ENCODE measurements around the gene CCDC169. TPM values are rescaled to one million over a fixed set of nuclear protein-coding genes. Genes with fewer than 3 reads are reported as not detected.

The CCDC169 gene
- total RNA-seq, 1 experiment from 2014 or later: 36.8 TPM

DNA sequence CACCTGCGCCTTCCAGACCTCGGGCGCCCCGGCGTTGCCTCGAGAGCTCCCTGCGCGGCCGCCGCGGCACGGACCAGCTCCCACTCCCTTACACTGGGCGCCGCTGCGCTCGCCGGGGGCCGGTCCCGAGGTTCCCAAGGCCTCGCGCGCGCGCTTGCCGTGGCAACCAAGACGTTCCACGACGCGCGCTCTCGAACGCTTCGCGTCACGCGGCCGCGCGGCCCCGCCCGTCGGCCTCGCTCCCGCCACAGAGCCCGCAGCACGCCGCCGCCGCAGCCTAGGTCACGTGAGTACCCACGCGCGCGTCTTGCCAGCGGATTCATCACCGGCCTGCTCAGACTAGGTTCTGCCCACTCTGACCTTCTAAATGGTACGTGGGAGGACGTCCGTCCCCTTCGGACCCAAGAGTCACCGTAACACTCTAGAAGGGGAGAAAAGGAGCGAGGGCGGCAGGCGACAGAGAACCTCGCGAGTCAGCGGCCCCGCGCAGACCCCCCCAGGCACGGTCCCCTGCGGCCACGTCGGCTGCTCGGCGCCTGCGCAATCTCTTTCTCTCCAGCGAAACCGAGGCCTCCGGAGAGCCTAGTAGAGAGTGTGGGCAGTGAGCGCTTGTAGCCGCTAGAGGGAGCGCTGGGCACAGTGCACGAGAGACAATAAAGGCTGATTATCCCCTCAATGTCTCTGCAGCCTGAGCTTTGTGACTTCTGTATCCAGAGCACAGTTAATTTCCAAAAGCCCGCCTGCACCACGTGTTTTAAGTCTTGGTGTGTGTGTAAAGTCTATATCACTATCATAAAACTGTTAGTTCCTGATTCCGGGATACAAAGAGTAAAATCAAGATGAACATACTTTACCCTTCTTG lies 48.8 kb upstream of the CCDC169 start, which contains the start of gene SPART (continued):
- TF ChIP-seq, protein P1, sequence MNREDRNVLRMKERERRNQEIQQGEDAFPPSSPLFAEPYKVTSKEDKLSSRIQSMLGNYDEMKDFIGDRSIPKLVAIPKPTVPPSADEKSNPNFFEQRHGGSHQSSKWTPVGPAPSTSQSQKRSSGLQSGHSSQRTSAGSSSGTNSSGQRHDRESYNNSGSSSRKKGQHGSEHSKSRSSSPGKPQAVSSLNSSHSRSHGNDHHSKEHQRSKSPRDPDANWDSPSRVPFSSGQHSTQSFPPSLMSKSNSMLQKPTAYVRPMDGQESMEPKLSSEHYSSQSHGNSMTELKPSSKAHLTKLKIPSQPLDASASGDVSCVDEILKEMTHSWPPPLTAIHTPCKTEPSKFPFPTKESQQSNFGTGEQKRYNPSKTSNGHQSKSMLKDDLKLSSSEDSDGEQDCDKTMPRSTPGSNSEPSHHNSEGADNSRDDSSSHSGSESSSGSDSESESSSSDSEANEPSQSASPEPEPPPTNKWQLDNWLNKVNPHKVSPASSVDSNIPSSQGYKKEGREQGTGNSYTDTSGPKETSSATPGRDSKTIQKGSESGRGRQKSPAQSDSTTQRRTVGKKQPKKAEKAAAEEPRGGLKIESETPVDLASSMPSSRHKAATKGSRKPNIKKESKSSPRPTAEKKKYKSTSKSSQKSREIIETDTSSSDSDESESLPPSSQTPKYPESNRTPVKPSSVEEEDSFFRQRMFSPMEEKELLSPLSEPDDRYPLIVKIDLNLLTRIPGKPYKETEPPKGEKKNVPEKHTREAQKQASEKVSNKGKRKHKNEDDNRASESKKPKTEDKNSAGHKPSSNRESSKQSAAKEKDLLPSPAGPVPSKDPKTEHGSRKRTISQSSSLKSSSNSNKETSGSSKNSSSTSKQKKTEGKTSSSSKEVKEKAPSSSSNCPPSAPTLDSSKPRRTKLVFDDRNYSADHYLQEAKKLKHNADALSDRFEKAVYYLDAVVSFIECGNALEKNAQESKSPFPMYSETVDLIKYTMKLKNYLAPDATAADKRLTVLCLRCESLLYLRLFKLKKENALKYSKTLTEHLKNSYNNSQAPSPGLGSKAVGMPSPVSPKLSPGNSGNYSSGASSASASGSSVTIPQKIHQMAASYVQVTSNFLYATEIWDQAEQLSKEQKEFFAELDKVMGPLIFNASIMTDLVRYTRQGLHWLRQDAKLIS (CRISPR knock-in tag; IDR thresholded peaks at IDR 0.05; ENCODE audit: borderline replicate concordance): no peak; the same call in 1 of the 2 replicates
- TF ChIP-seq MYBL2 (CRISPR knock-in tag; IDR thresholded peaks at IDR 0.05) (no peak; the same call in 1 of the 2 replicates), ATF6 (CRISPR knock-in tag; IDR thresholded peaks at IDR 0.05) (no peak), GRHL2 (CRISPR knock-in tag; IDR thresholded peaks at IDR 0.05; ENCODE audit: insufficient replicate concordance, severe bottlenecking) (no peak), ZNF512 (CRISPR knock-in tag; IDR thresholded peaks at IDR 0.05; ENCODE audit: borderline replicate concordance) (no peak), IRF2 (CRISPR knock-in tag; IDR thresholded peaks at IDR 0.05; ENCODE audit: borderline replicate concordance, low read depth) (no peak), SP1 (CRISPR knock-in tag; conservative IDR thresholded peaks at IDR 0.05) (0 out of 2 replicates have a peak, but pooled peaks have one; percentile 8), ZNF121 (CRISPR knock-in tag; IDR thresholded peaks at IDR 0.05) (no peak), TEAD4 (CRISPR knock-in tag; IDR thresholded peaks at IDR 0.05) (no peak), SOX15 (CRISPR knock-in tag; IDR thresholded peaks at IDR 0.05) (no peak), ZNF138 (CRISPR knock-in tag; conservative IDR thresholded peaks at IDR 0.05) (peak; percentile 67; the same call in 1 of the 2 replicates), FOXJ3 (CRISPR knock-in tag; IDR thresholded peaks at IDR 0.05; ENCODE audit: borderline replicate concordance) (no peak), FOXP1 (CRISPR knock-in tag; IDR thresholded peaks at IDR 0.05; ENCODE audit: borderline replicate concordance) (peak; percentile 44; the same call in 1 of the 2 replicates), PREB (CRISPR knock-in tag; IDR thresholded peaks at IDR 0.05; ENCODE audit: borderline replicate concordance) (no peak), OVOL2 (CRISPR knock-in tag; IDR thresholded peaks at IDR 0.05; ENCODE audit: borderline replicate concordance) (no peak), CBFB (CRISPR knock-in tag; IDR thresholded peaks at IDR 0.05; ENCODE audit: low read depth) (0 out of 2 replicates have a peak, but pooled peaks have one; percentile 65), SMAD4 (CRISPR knock-in tag; IDR thresholded peaks at IDR 0.05) (no peak)
- TF ChIP-seq, protein P2, sequence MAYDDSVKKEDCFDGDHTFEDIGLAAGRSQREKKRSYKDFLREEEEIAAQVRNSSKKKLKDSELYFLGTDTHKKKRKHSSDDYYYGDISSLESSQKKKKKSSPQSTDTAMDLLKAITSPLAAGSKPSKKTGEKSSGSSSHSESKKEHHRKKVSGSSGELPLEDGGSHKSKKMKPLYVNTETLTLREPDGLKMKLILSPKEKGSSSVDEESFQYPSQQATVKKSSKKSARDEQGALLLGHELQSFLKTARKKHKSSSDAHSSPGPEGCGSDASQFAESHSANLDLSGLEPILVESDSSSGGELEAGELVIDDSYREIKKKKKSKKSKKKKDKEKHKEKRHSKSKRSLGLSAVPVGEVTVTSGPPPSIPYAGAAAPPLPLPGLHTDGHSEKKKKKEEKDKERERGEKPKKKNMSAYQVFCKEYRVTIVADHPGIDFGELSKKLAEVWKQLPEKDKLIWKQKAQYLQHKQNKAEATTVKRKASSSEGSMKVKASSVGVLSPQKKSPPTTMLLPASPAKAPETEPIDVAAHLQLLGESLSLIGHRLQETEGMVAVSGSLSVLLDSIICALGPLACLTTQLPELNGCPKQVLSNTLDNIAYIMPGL (CRISPR knock-in tag; IDR thresholded peaks at IDR 0.05): peak; percentile 69
- TF ChIP-seq, protein P3, sequence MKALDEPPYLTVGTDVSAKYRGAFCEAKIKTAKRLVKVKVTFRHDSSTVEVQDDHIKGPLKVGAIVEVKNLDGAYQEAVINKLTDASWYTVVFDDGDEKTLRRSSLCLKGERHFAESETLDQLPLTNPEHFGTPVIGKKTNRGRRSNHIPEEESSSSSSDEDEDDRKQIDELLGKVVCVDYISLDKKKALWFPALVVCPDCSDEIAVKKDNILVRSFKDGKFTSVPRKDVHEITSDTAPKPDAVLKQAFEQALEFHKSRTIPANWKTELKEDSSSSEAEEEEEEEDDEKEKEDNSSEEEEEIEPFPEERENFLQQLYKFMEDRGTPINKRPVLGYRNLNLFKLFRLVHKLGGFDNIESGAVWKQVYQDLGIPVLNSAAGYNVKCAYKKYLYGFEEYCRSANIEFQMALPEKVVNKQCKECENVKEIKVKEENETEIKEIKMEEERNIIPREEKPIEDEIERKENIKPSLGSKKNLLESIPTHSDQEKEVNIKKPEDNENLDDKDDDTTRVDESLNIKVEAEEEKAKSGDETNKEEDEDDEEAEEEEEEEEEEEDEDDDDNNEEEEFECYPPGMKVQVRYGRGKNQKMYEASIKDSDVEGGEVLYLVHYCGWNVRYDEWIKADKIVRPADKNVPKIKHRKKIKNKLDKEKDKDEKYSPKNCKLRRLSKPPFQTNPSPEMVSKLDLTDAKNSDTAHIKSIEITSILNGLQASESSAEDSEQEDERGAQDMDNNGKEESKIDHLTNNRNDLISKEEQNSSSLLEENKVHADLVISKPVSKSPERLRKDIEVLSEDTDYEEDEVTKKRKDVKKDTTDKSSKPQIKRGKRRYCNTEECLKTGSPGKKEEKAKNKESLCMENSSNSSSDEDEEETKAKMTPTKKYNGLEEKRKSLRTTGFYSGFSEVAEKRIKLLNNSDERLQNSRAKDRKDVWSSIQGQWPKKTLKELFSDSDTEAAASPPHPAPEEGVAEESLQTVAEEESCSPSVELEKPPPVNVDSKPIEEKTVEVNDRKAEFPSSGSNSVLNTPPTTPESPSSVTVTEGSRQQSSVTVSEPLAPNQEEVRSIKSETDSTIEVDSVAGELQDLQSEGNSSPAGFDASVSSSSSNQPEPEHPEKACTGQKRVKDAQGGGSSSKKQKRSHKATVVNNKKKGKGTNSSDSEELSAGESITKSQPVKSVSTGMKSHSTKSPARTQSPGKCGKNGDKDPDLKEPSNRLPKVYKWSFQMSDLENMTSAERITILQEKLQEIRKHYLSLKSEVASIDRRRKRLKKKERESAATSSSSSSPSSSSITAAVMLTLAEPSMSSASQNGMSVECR (CRISPR knock-in tag; IDR thresholded peaks at IDR 0.05; ENCODE audit: borderline replicate concordance): no peak
- TF ChIP-seq, protein P4, sequence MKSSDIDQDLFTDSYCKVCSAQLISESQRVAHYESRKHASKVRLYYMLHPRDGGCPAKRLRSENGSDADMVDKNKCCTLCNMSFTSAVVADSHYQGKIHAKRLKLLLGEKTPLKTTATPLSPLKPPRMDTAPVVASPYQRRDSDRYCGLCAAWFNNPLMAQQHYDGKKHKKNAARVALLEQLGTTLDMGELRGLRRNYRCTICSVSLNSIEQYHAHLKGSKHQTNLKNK (CRISPR knock-in tag; IDR thresholded peaks at IDR 0.05): no peak

All from WTC11 (cell line).